HepG2 (cell line): ENCODE results near the gene WNK4. TPM values are rescaled to one million over a fixed set of nuclear protein-coding genes. Genes with fewer than 3 reads are reported as not detected.

Experiments
- ATAC-seq: fragments of 200-7000 bp; cut with Tn5 transposase; 3 replicates; pipeline ENCODE4 v1.9.1; 2020; ENCODE audit warnings: mild to moderate bottlenecking, moderate library complexity
- BruUV-seq: library from RNA; stranded (reverse); fragments of 400-500 nt; replicated peaks from 2 replicates; lab custom pipeline; 2021; lab: Mats Ljungman, UMichigan
- CTCF ChIA-PET: fragments of 300-600 bp; formaldehyde crosslinking; extraction: SDS; loops from one replicate; lab custom pipeline; 2021; ENCODE audit warnings: low total read pairs, inconsistent platforms, low intra/inter-chr PET ratio; lab: Yijun Ruan, JAX
- POLR2A ChIA-PET: fragments of 350-600 bp; sonication (Branson Sonifier 250); formaldehyde crosslinking; loops from one replicate; lab custom pipeline; 2020; ENCODE audit warnings: antibody characterized with exemption, inconsistent platforms; lab: Yijun Ruan, JAX
- DNase-seq: peaks from one replicate; pipeline ENCODE4 v3.0.0-alpha.2; 2015; ENCODE audit warnings: low spot score
- FAIRE-seq: peaks from 3 replicates; lab custom pipeline; 2011; peaks lifted over from hg19 to GRCh38; lab: Jason Lieb, UNC
- H2AFZ ChIP-seq: one replicate; pipeline ENCODE4 v1.6.1; 2011; ENCODE audit warnings: low read length, inconsistent platforms
- H3K27ac ChIP-seq: fragments of 300-600 bp; 3 replicates; pipeline ENCODE4 v1.8.0; 2011; ENCODE audit warnings: mixed run types, mild to moderate bottlenecking, mixed read lengths, low read length, inconsistent platforms; ENCODE audit not compliant: insufficient read depth; ENCODE audit errors: extremely low read length
- H3K27me3 ChIP-seq, 2 experiments: fragments of 200-600 bp in 1 of 2; 2 replicates in 1 of 2; 3 replicates in 1 of 2; pipeline versions ENCODE4 v1.6.0 to v1.8.0; 2011; ENCODE audit warnings: low read length in 2 of 2, mild to moderate bottlenecking in 2 of 2, moderate library complexity in 2 of 2, inconsistent platforms in 1 of 2; ENCODE audit not compliant: insufficient read depth in 2 of 2, control insufficient read depth in 1 of 2
- H3K36me3 ChIP-seq, 2 experiments: fragments of 200-600 bp in 1 of 2; replicated peaks in 1 of 2; 2 replicates in 1 of 2; 3 replicates in 1 of 2; pipeline versions ENCODE4 v1.5.1 to v1.8.0; 2011; ENCODE audit warnings: low read length in 2 of 2, inconsistent platforms in 1 of 2; ENCODE audit not compliant: insufficient read depth in 2 of 2, control insufficient read depth in 1 of 2
- H3K4me1 ChIP-seq: 2 replicates; pipeline ENCODE4 v1.5.1; 2012; ENCODE audit warnings: low read length, inconsistent platforms; ENCODE audit not compliant: insufficient read depth
- H3K4me2 ChIP-seq: 2 replicates; pipeline ENCODE4 v1.6.0; 2011; ENCODE audit warnings: low read depth, low read length, inconsistent platforms
- H3K4me3 ChIP-seq, 3 experiments: fragments of 200-600 bp in 1 of 3; sonication (generic), shearing (Covaris generic) in 1 of 3; replicated peaks in 1 of 3; 2 replicates each; pipeline ENCODE4 v1.5.1; 2011 to 2016; ENCODE audit warnings: low read length in 3 of 3, inconsistent platforms in 2 of 3, low read depth in 2 of 3, mild to moderate bottlenecking in 2 of 3, control low read depth in 1 of 3, mixed read lengths in 1 of 3; ENCODE audit not compliant: insufficient read depth in 1 of 3
- H3K79me2 ChIP-seq: one replicate; pipeline ENCODE4 v1.6.1; 2011; ENCODE audit warnings: low read length, inconsistent platforms; ENCODE audit not compliant: insufficient read depth
- H3K9ac ChIP-seq: 2 replicates; pipeline ENCODE4 v1.6.0; 2011; ENCODE audit warnings: mild to moderate bottlenecking, low read depth, low read length, inconsistent platforms; ENCODE audit not compliant: insufficient read depth
- H3K9me3 ChIP-seq: 2 replicates; pipeline ENCODE4 v1.5.1; 2012; ENCODE audit warnings: mild to moderate bottlenecking, low read length
- H4K20me1 ChIP-seq: 2 replicates; pipeline ENCODE4 v1.6.0; 2011; ENCODE audit warnings: inconsistent platforms, mild to moderate bottlenecking, low read length, moderate library complexity; ENCODE audit not compliant: insufficient read depth
- HDAC6 ChIP-seq: fragments of 200-600 bp; sonication (generic); IDR thresholded peaks from 2 replicates; pipeline ENCODE4 v1.7.0; 2017; ENCODE audit warnings: mild to moderate bottlenecking, antibody characterized with exemption, low read length, low read depth
- MLLT10 ChIP-seq: sonication (generic); formaldehyde crosslinking; IDR thresholded peaks from 2 replicates; pipeline ENCODE4 v1.4.0; 2020; ENCODE audit warnings: missing genetic modification reagents
- ZBED4 ChIP-seq: sonication (generic); formaldehyde crosslinking; IDR thresholded peaks from 2 replicates; pipeline ENCODE4 v1.4.0; 2020; ENCODE audit warnings: missing genetic modification reagents, borderline replicate concordance
- ZNF205 ChIP-seq: IDR thresholded peaks from 2 replicates; pipeline ENCODE4 v1.6.1; 2018; ENCODE audit warnings: missing biosample characterization, missing genetic modification reagents
- ZNF260 ChIP-seq: sonication (generic); formaldehyde crosslinking; IDR thresholded peaks from 2 replicates; pipeline ENCODE4 v1.4.0; 2020; ENCODE audit warnings: missing genetic modification reagents, low read depth, mild to moderate bottlenecking, borderline replicate concordance
- ZNF264 ChIP-seq: sonication (generic); formaldehyde crosslinking; IDR thresholded peaks from 2 replicates; pipeline ENCODE4 v1.4.0; 2020; ENCODE audit warnings: missing genetic modification reagents
- ZNF280B ChIP-seq: sonication (generic); formaldehyde crosslinking; IDR thresholded peaks from 2 replicates; pipeline ENCODE4 v1.5.0; 2020; ENCODE audit warnings: missing genetic modification reagents, mild to moderate bottlenecking, borderline replicate concordance
- ZNF691 ChIP-seq: sonication (generic); formaldehyde crosslinking; IDR thresholded peaks from 2 replicates; pipeline ENCODE4 v1.4.0; 2020; ENCODE audit warnings: missing genetic modification reagents, low read depth, mild to moderate bottlenecking, borderline replicate concordance
- ZNF75D ChIP-seq: sonication (generic); formaldehyde crosslinking; IDR thresholded peaks from 2 replicates; pipeline ENCODE4 v1.8.1; 2023; ENCODE audit warnings: missing genetic modification reagents, mild to moderate bottlenecking, borderline replicate concordance
- WGBS: methylation state at CpG from one replicate; pipeline ENCODE4 v1.1.6; 2017; ENCODE audit warnings: low lambda C conversion rate; 5-methylcytosine and 5-hydroxymethylcytosine counted together
- in situ Hi-C: cut with HindIII; loops from 2 replicates; pipeline ENCODE4 v1.10.0; 2017; ENCODE audit warnings: low pct_unique_long_range_greater_than_20kb; ENCODE audit not compliant: extremely low pct_ligation_motif_present
- intact Hi-C: fragments of 100-400 bp; cut with micrococcal nuclease; formaldehyde crosslinking; loops from one replicate; pipeline ENCODE4 v1.10.0; 2022; ENCODE audit not compliant: unreplicated experiment
- polyA plus RNA-seq, 8 experiments: library from polyadenylated mRNA; depleted of rRNA in 3 of 8; stranded (reverse) in 7 of 8; unstranded in 1 of 8; fragments of >200 nt; fragmentation: Illumina TruSeq in 4 of 8; extraction: Trizol in 4 of 8; gene quantifications; 2 replicates each; pipeline versions ENCODE4 v1.2.1 to v1.2.3, GENCODE V29; 2011 to 2016; ENCODE audit warnings: low read depth in 4 of 8, missing spikeins in 1 of 8, mixed read lengths in 1 of 8; ENCODE audit not compliant: insufficient read depth in 1 of 8
- total RNA-seq, 5 experiments: library from RNA; depleted of rRNA; stranded (reverse); fragments of >200 nt; fragmentation: Illumina TruSeq; extraction: Trizol; gene quantifications; 2 replicates each; pipeline ENCODE4 v1.2.3, GENCODE V29; 2016; ENCODE audit warnings: low read depth in 1 of 5

The WNK4 gene
- total and polyA plus RNA-seq, 2 of the 13 experiments (the other 11 are each of a cell fraction or from before 2014, with no cell fraction given): 2.7 to 13.7 TPM

GRCh38 chr17:42817866-42818265 is 37.5 kb downstream of the WNK4 start (continued):
- TF ChIP-seq ZNF691 (CRISPR knock-in tag): no peak
- TF ChIP-seq ZBED4 (CRISPR knock-in tag): no peak
- TF ChIP-seq, all 625 proteins: peak for 0

- no peak overlapping the region for H3K27ac ChIP-seq
- H3K9me3 ChIP-seq: no peaks in the 10 kb centered on the region
- H3K9ac ChIP-seq: no peak overlapping the region
- no peak overlapping the region for H3K4me3 ChIP-seq
- no peaks in the 10 kb centered on the region for H4K20me1 ChIP-seq
- H2AFZ ChIP-seq: no peak overlapping the region
- peaks cover 13% of the 10 kb centered on the region for H3K79me2 ChIP-seq
- ATAC-seq (no peak), DNase-seq (no peak), FAIRE-seq (no peak)
- peaks cover 49 to 72% of the 10 kb centered on the region in 2 experiments for H3K36me3 ChIP-seq
- ChIA-PET CTCF (no interaction called here), POLR2A (interaction anchor here (0.6 to 4.6 kb wide), 3 partner anchors 14 to 21 kb away, joined by 4 to 29 read pairs (median 8); partner anchors contain the start of genes CNTD1 and COA3)
- H3K4me2 ChIP-seq: no peak overlapping the region
- 99% methylated on average over 5 of the region's 5 CpGs for WGBS
- intact Hi-C loops: no loop called here
- peaks cover 0 to under 1% of the 10 kb centered on the region in 2 experiments; a peak in 1 of 5 replicates for H3K27me3 ChIP-seq
- no TSS peak for BruUV-seq
- TF ChIP-seq ZNF264 (CRISPR knock-in tag): no peak
- no peak for TF ChIP-seq ZNF205 (CRISPR knock-in tag)
- no peak for TF ChIP-seq ZNF75D
- no peak for TF ChIP-seq ZNF280B
- no peak for TF ChIP-seq HDAC6
- TF ChIP-seq MLLT10 (CRISPR knock-in tag): no peak
- TF ChIP-seq ZNF260: no peak
- in situ Hi-C loops: no loop called here
- peaks cover 27% of the 10 kb centered on the region for H3K4me1 ChIP-seq
Measured at GRCh38 chr17:42818379-42818778, 38.0 kb downstream of the WNK4 start.
